HuH-7.5 (cell line): Measurements from ENCODE around the gene GNLY.

Source experiments
- DNase-seq: peaks from one replicate; pipeline ENCODE4 v3.0.0; 2011; ENCODE audit warnings: low spot score

GNLY gene

GRCh38 chr2:85684806-85685205 lies 9.4 kb upstream of the GNLY start:
- DNase-seq: no peak

- no peak for DNase-seq
Observed at GRCh38 chr2:85690932-85691331, 3.2 kb upstream of the GNLY start.

GRCh38 chr2:85692039-85692645 lies 2.0 kb upstream of the GNLY start:
- DNase-seq: no peak

- no peak for DNase-seq
Observed at GRCh38 chr2:85695121-85695520, 963 bp downstream of the GNLY start.

GRCh38 chr2:85695691-85696668 lies 1.8 kb downstream of the GNLY start:
- DNase-seq: no peak

GRCh38 chr2:85697096-85697495 lies 2.9 kb downstream of the GNLY start:
- no peak for DNase-seq

- DNase-seq: no peak
Observed at GRCh38 chr2:85697716-85698115, 3.6 kb downstream of the GNLY start.

GRCh38 chr2:85698184-85698879 lies 4.2 kb downstream of the GNLY start:
- DNase-seq: no peak

- DNase-seq: no peak
Observed at GRCh38 chr2:85698880-85699254, 4.7 kb downstream of the GNLY start.

- no peak for DNase-seq
Observed at GRCh38 chr2:85699325-85699724, 5.2 kb downstream of the GNLY start.

- DNase-seq: no peak
Observed at GRCh38 chr2:85702172-85702571, 8.0 kb downstream of the GNLY start.

- DNase-seq: no peak
Observed at GRCh38 chr2:85702800-85703199, 8.6 kb downstream of the GNLY start.

GRCh38 chr2:85703329-85703728 lies 9.2 kb downstream of the GNLY start:
- DNase-seq: no peak

- DNase-seq: no peak
Observed at GRCh38 chr2:85704038-85704437, 9.9 kb downstream of the GNLY start.

- DNase-seq: no peak
Observed at GRCh38 chr2:85704800-85705679, 10.9 kb downstream of the GNLY start.

- DNase-seq: peak; percentile 63
Observed at GRCh38 chr2:85705680-85706039, 11.5 kb downstream of the GNLY start.

- no peak for DNase-seq
Observed at GRCh38 chr2:85706063-85706462, 11.9 kb downstream of the GNLY start.

GRCh38 chr2:85706599-85707296 lies 12.6 kb downstream of the GNLY start:
- no peak for DNase-seq

GRCh38 chr2:85707304-85707703 lies 13.1 kb downstream of the GNLY start:
- DNase-seq: peak; percentile 54

GRCh38 chr2:85708641-85709040 lies 14.5 kb downstream of the GNLY start:
- no peak for DNase-seq

GRCh38 chr2:85709401-85709811 lies 15.2 kb downstream of the GNLY start:
- no peak for DNase-seq
